ENCODE measurements around the gene MTA1.

MTA1 gene

GRCh38 chr14:105421723-105422615, 2.3 kb downstream of the MTA1 start:
- no peak overlapping the region for H3K4me3 ChIP-seq (ENCODE audit: low read depth, low read length)

DNA sequence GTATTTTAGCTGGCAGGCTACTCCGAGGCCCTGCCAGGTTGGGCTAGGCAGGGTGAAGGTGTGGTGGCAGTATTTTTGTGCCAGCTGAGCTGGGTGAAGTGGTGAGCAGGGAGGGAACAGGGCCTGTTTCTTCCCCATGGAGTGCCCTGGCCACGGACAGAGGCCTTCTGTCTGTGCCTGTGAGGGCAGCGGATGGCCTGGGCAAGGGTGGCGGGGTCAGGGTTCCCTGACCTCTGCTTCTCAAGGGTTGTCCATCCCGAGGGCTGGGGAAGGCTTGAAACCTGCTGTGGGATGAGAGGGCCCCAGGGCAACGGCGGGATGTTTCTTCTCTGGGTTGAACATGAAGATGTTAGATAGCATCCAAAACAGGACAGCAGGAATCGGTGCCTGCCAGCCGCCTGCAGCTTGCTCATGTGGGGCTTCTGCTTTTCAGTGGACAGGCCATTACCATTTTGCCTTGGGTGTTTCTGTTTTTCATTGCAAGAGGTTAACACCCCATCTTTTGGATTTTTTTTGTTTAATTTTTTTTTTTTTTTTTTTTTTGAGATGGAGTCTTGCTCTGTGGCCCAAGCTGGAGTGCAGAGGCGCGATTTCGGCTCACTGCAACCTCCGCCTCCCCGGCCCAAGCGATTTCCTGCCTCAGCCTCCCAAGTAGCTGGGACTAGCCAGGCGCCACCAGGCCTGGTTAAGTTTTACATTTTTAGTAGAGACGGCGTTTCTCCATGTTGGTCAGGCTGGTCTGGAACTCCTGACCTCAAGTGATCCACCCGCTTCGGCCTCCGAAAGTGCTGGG, 3.3 kb downstream of the MTA1 start:
- no peak overlapping the region for H3K4me3 ChIP-seq (ENCODE audit: low read depth, low read length)

GRCh38 chr14:105423488-105424195, 4.0 kb downstream of the MTA1 start:
- no peak overlapping the region for H3K4me3 ChIP-seq (ENCODE audit: low read depth, low read length)

- no peak overlapping the region for H3K4me3 ChIP-seq (ENCODE audit: low read depth, low read length)
These were observed 5.2 kb downstream of the MTA1 start for GRCh38 chr14:105424861-105425260.

DNA sequence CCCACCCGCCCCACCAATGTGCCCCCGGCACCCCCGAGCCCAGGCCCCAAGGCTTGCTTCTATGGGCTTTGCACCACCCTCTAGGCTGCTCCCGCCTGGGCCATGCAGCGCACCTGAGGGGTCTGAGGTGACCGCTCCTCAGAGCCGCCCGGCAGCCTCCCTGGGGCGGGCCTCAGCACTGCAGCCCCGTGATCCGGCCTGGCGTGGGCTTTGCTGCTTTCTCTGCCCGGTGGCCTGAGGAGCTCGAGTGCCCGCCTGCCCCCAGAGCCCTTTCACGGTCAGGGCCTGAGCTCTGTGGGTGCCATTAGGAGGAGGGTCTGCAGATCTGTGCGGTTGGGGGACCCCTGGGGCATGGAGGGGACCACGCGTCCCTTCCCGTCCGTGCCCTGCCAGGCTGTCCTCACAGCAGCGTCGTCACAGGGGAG, 6.2 kb downstream of the MTA1 start:
- H3K4me3 ChIP-seq (ENCODE audit: low read depth, low read length) = no peak overlapping the region

- no peak overlapping the region for H3K4me3 ChIP-seq (ENCODE audit: low read depth, low read length)
These were observed 6.9 kb downstream of the MTA1 start for GRCh38 chr14:105426416-105427130.

DNA sequence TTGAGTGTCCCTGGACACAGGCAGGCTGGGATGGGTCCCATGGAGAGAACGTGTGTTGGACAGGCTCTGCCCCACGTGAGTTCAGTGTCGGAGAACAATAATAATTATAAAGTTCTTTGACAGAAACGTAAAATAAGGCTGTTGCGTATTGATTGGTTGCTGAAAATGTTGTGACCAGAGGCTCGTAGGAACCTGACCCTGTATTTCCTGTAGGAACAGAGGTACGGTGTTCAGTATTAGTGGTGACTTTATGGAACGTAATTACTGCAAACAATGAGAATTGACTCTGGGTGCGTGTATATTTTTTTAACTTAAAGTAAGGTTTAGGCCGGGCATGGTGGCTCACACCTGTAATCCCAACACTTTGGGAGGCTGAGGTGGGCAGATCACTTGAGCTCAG, 7.8 kb downstream of the MTA1 start:
- no peak overlapping the region for H3K4me3 ChIP-seq (ENCODE audit: low read depth, low read length)

DNA sequence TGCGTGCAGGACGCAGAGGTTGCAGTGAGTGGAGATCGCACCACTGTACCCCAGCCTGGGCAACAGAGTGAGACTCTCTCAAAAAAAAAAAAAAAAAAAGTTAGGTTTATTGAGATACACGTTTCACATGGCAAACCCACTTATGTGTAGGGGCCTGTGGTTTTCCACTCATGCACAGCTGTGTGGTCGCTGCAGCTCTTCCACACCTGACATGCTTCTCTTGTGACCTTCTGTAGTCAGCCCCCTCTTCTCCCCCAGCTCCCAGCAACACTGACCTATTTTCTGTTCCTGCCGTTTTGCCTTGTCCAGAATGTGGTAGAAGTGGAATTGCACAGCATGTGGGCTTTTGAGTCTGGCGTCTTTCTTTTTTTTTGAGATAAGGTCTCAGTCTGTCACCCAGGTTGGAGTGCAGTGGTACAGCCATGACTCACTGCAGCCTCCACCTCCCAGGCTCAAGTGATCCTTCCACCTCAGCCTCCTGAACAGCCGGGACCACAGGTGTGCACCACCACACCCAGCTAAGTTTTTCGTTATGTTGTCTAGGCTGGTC, 8.4 kb downstream of the MTA1 start:
- no peak overlapping the region for H3K4me3 ChIP-seq (ENCODE audit: low read depth, low read length)

GRCh38 chr14:105430042-105430441, 10.4 kb downstream of the MTA1 start:
- H3K4me3 ChIP-seq (ENCODE audit: low read depth, low read length) = no peak overlapping the region

DNA sequence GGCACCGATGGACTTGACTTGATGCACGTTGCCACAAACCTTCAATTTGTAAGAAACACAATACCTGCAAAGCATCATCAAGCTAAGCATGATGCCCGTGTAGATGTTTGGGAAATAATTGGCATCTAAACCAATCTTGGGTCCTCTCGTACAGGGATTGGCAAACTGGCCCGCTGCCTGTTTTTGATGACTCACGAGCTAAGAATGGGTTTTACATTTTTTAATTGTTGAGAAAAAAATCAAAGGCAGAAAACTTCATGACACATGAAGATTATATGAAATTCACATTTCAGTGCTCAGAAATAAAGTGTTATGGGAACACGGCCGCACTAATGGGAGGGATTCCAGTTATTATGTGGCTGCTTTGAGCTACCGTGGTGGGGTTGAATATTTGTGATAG, 10.9 kb downstream of the MTA1 start:
- no peak overlapping the region for H3K4me3 ChIP-seq (ENCODE audit: low read depth, low read length)

DNA sequence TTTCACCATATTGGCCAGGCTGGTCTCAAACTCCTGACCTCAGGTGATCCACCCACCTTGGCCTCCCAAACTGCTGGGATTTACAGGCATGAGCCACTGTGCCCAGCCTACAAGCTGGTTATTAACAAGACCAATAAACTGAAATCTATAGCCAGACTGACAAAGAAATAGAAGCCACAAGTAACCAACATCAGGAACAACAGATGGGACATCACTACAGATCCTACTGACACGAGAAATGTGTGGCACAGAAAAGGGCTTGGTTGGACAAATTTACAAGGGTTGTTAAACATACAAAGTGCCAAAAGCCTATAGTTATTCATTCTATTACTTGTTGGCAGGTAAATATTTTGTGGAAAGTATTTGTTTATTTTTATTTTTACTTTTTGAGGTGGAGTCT, 11.6 kb downstream of the MTA1 start:
- no peak overlapping the region for H3K4me3 ChIP-seq (ENCODE audit: low read depth, low read length)

- H3K4me3 ChIP-seq (ENCODE audit: low read depth, low read length) = no peak overlapping the region
These were observed 13.0 kb downstream of the MTA1 start for GRCh38 chr14:105432657-105433056.

DNA sequence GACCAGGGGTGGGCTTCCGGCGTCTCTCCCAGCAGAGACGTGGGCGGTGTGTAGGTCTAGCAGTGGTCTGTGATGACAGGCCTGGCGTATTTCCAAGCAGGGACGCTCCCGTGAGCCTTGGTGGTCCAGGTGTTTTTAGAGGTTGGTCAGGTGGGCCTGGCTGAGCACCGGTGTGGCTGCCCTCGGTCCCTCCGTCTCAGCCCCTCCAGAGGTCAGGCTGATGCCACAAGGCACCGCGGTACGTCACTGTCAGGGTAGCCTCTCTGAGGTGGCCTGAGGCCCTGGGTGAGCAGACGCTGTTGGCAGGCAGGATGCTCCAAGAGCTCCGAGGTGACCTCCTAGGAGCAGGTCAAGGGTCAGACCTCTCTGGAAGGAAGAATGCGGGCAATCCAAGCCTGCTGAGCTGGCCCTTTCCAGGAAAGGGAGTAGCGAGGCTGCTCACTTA, 13.6 kb downstream of the MTA1 start:
- H3K4me3 ChIP-seq (ENCODE audit: low read depth, low read length) = no peak overlapping the region

DNA sequence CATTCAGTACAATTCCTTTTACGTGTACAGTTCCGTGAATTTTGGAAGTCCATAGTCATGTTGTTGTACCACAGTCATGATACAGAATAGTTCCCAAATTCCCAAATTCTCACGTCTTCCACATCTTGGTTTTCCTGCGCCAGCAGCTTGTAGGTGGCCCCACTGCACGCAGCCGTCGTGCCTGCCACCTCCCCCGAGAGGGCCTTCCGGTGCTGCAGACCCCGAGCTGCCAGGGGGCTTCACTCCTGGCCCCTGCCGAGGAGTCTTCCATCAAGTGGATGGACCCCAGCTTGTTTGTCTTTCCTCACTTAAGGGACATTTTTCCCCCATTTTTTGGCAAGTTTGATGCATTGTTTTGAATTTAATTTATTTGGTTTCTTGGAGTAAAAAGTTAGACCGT, 16.8 kb downstream of the MTA1 start:
- no peak overlapping the region for H3K4me3 ChIP-seq (ENCODE audit: low read depth, low read length)

GRCh38 chr14:105436891-105437722, 17.5 kb downstream of the MTA1 start:
- no peak overlapping the region for H3K4me3 ChIP-seq (ENCODE audit: low read depth, low read length)

DNA sequence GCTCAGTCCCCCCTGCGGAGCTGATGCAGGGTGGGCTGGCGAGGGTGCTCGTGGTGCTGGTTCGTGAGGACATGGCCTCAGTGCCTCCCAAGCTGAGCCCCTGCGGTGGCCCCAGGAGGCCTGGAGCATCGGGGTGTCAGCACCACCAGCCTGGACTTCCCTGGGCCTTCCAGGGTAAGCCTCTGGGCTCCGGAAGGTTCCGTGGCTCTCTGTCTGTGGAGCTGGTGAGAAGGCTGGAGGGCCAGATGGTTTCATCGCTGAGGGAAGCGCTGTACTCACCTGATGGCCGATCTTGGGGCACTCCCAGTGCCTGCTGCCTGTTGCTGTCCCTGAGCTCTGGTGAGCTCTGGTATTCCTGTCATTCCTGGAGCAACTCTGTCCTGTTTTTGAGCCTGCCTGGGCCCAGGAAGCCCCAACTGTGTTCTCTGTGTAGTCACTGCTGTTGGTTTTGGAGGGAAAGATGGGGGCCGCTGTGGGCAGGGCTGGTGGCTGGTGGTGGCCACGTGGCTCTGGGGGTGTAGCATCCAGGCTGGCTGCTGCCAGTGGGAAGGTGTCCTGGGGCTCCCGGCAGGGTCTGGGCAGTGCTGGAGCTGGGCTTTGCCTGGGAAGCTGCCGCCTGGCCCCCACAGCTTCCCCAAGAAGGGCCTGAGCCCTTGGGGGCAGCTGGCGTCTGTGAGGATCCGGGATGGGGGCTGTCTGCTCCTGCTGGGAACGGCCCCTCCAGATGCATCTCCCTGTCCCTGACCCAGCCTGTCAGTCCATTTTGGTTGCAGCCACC, 18.3 kb downstream of the MTA1 start:
- no peak overlapping the region for H3K4me3 ChIP-seq (ENCODE audit: low read depth, low read length)

DNA sequence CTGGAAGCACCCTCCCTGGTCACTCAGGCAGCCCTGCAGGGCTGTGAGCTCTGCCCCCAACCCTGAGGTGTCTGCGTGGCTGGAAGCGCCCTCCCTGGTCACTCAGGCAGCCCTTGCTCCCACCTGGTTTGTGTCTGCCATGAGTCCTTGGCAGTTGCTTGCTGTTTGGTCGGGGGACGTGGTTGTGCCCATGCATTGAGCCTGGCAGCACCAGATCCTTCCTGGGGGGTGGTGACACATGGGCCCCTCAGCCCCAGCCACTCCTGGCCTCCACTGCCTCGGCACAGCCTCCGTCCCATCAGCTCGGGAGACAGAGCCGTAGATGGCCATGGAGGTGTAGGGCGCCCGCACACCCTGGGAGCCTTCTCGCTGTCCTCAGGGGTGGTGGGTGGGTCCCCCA, 19.6 kb downstream of the MTA1 start:
- no peak overlapping the region for H3K4me3 ChIP-seq (ENCODE audit: low read depth, low read length)

- no peak overlapping the region for H3K4me3 ChIP-seq (ENCODE audit: low read depth, low read length)
These were observed 20.3 kb downstream of the MTA1 start for GRCh38 chr14:105439710-105440553.

Measured in iPS-11a (cell line).